Kidney (tissue), 14 donors: ENCODE measurements around the gene HSPA8. TPM values are rescaled to one million over a fixed set of nuclear protein-coding genes. Genes with fewer than 3 reads are reported as not detected.

Experiments
- DNase-seq, 5 donors: peaks; one replicate each; pipeline ENCODE4 v3.0.0-alpha.2; 2013 to 2020
- FAIRE-seq: peaks from 2 replicates; lab custom pipeline; 2012; peaks lifted over from hg19 to GRCh38; lab: Jason Lieb, UNC
- H3K27ac ChIP-seq, 2 donors: one replicate each; pipeline ENCODE4 v1.7.0; 2013; ENCODE audit warnings: low read depth in 2 of 2, low read length in 2 of 2, inconsistent platforms in 1 of 2
- H3K27me3 ChIP-seq: one replicate; pipeline ENCODE4 v1.7.1; 2013; ENCODE audit warnings: low read length, inconsistent platforms; ENCODE audit not compliant: control insufficient read depth, insufficient read depth
- H3K36me3 ChIP-seq, 3 donors: one replicate each; pipeline versions ENCODE4 v1.7.0 to v1.7.1; 2013; ENCODE audit warnings: low read length in 3 of 3, control low read depth in 1 of 3, inconsistent platforms in 1 of 3; ENCODE audit not compliant: insufficient read depth in 3 of 3, control insufficient read depth in 2 of 3
- H3K4me1 ChIP-seq, 3 donors: one replicate each; pipeline versions ENCODE4 v1.7.0 to v1.7.1; 2013; ENCODE audit warnings: low read length in 3 of 3, inconsistent platforms in 1 of 3, low read depth in 1 of 3; ENCODE audit not compliant: control insufficient read depth in 2 of 3, insufficient read depth in 2 of 3
- H3K4me3 ChIP-seq, 3 donors: one replicate each; pipeline versions ENCODE4 v1.7.0 to v1.8.1; 2013; ENCODE audit warnings: low read length in 3 of 3, control low read depth in 1 of 3, inconsistent platforms in 1 of 3
- H3K9ac ChIP-seq, 3 donors: one replicate each; pipeline versions ENCODE4 v1.7.0 to v1.7.1; 2013; ENCODE audit warnings: low read length in 3 of 3, control low read depth in 1 of 3, inconsistent platforms in 1 of 3
- H3K9me3 ChIP-seq, 3 donors: one replicate each; pipeline versions ENCODE4 v1.7.0 to v1.7.1; 2013; ENCODE audit warnings: low read length in 3 of 3, control low read depth in 1 of 3, inconsistent platforms in 1 of 3; ENCODE audit not compliant: control insufficient read depth in 2 of 3, insufficient read depth in 1 of 3
- CTCF ChIP-seq: IDR thresholded peaks from 3 replicates; pipeline ENCODE4 v1.5.1; 2012; ENCODE audit warnings: mild to moderate bottlenecking, moderate library complexity, borderline replicate concordance; ENCODE audit not compliant: insufficient read depth; ENCODE audit errors: extremely low read depth
- intact Hi-C: fragments of 100-400 bp; cut with DNase I; formaldehyde crosslinking; loops from one replicate; pipeline ENCODE4 v1.11.1; 2022
- polyA plus RNA-seq: library from polyadenylated mRNA; stranded (reverse); fragments of 350-450 nt; fragmentation: Illumina TruSeq; extraction: RNeasy Lipid Tissue Mini Kit (QIAGEN cat#74804); gene quantifications from one replicate; pipeline ENCODE4 v1.2.3, GENCODE V29; 2014; ENCODE audit warnings: low read depth, low replicate concordance; ENCODE audit not compliant: insufficient read depth
- total RNA-seq: library from RNA; stranded (reverse); fragmentation: NEBNext Ultra II Directional; extraction: Animal tissue kit (Norgen Biotek cat#: 25700); gene quantifications from one replicate; pipeline ENCODE4 v1.2.1, GENCODE V29; 2021
- donor health status: control.
- donor health status: control.
- donor health status: control.
- donor health status: control.
- donor health status: control.
- donor health status: DM: yes; HTN: yes; CAD: no.
- donor health status: Normal renal cell carcinoma (clear cell type).

HSPA8 gene
- total and polyA plus RNA-seq, 2 donors from 2014 or later: 869 to 1,081 TPM

DNA sequence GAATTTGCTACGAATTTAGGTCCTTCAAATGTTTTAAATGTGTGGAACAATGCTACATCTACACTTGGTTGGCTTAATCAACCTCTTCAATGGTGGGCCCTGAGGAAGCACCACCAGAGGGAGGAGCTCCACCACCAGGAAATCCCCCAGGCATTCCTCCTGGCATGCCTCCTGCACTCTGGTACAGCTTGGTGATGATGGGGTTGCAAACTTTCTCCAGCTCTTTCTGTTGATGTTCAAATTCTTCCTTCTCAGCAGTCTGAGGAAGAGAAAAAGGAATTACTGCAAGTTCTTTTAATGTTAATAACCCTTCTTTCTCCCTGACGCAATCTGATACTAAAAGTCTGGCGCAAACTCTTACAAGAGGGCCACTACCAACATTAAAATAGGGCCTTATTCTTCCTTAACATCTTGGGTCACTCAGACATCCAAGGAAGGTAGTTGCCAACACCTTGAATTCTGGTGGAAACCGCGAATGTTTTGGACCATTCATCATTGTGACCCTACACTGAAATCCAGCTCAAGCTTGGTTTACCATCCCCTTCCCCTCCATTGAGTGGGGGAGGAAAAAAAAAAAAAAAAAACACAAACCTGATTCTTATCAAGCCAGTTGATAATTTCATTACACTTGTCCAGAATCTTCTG, 4.2 kb downstream of the HSPA8 start:
- TF ChIP-seq CTCF: no peak
- H3K4me1 ChIP-seq: peaks cover 14 to 28% (median 21%) of the 10 kb centered on the region in 3 donors
- no peaks in the 10 kb centered on the region for H3K27me3 ChIP-seq
- intact Hi-C loops: no loop called here
- H3K9ac ChIP-seq: no peak overlapping the region
- DNase-seq (no peak), FAIRE-seq (no peak)
- H3K9me3 ChIP-seq: no peaks in the 10 kb centered on the region
- H3K27ac ChIP-seq: no peak overlapping the region
- peaks cover 36 to 56% (median 41%) of the 10 kb centered on the region in 3 donors for H3K36me3 ChIP-seq
- peak overlapping the region in 1 of 3 donors; percentile 97 for H3K4me3 ChIP-seq

DNA sequence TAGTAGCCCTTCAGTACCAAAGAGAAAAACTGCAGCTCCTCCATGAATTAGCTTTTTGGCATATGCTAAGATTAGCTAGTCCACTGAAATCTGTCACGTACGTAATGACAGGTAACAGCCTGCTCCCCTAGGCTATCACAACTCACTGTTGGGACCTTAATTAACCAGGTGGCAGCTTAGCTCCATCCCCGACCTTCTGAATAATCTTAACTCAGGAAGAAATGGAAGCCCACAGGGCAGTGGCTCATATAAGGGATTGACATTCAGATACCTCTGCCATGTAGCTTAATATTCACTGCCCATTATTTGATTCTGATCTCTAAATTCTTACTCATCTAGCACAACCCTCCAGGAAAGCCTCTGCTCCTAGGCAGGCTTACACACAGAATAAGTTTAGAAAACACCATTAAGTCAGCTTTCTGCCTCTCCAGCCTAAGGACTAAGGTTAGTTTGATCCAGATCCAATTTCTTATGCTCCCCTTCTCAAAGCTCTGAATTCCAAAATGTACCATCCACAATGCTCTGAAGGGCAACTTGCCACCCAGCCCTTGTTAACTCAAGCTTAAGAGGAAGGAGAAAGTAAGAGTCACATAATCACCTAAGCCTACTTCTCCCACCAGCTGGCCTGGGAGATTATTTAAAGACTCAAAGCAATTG, 5.0 kb downstream of the HSPA8 start:
- Histone ChIP-seq H3K4me3 (peak overlapping the region in 1 of 3 donors; percentile 0), H3K9ac (no peak overlapping the region), H3K27me3 (no peaks in the 10 kb centered on the region), H3K9me3 (no peaks in the 10 kb centered on the region), H3K4me1 (peaks cover 14 to 28% (median 21%) of the 10 kb centered on the region in 3 donors), H3K36me3 (peaks cover 36 to 56% (median 41%) of the 10 kb centered on the region in 3 donors), H3K27ac (no peak overlapping the region)
- intact Hi-C loops: no loop called here
- TF ChIP-seq CTCF: no peak
- DNase-seq: no peak
- FAIRE-seq: no peak

- FAIRE-seq: no peak
- no peak overlapping the region for H3K4me3 ChIP-seq
- no peaks in the 10 kb centered on the region for H3K27me3 ChIP-seq
- DNase-seq: no peak
- peaks cover 30 to 47% (median 35%) of the 10 kb centered on the region in 3 donors for H3K36me3 ChIP-seq
- no peak for TF ChIP-seq CTCF
- H3K27ac ChIP-seq: no peak overlapping the region
- no peaks in the 10 kb centered on the region for H3K9me3 ChIP-seq
- H3K4me1 ChIP-seq: peaks cover 14 to 28% (median 21%) of the 10 kb centered on the region in 3 donors
- intact Hi-C loops: no loop called here
- no peak overlapping the region for H3K9ac ChIP-seq
Observed at GRCh38 chr11:123055191-123055901, 6.6 kb downstream of the HSPA8 start.
